ENCODE data around the gene AKAP9.
"Not testable (repeated sequence)": the region's sequence is repeated elsewhere in the genome, so short reads cannot be mapped to it uniquely, and the experiment has no call there.

AKAP9 gene

GRCh38 chr7:91947948-91948347 lies 7.3 kb downstream of the AKAP9 start:
- DNase-seq, result no peak

GRCh38 chr7:91949221-91950009 lies 8.8 kb downstream of the AKAP9 start:
- no peak for DNase-seq

GRCh38 chr7:91953618-91954017 lies 13.0 kb downstream of the AKAP9 start:
- no peak for DNase-seq

- not testable (repeated sequence) for DNase-seq
Observed at GRCh38 chr7:91956464-91956863, 15.8 kb downstream of the AKAP9 start.

GRCh38 chr7:91957232-91957631 lies 16.6 kb downstream of the AKAP9 start:
- DNase-seq, result no peak

- no peak for DNase-seq
Observed at GRCh38 chr7:91957823-91958222, 17.2 kb downstream of the AKAP9 start.

- DNase-seq, result no peak
Observed at GRCh38 chr7:91959023-91959422, 18.4 kb downstream of the AKAP9 start.

GRCh38 chr7:91961816-91962215 lies 21.2 kb downstream of the AKAP9 start:
- DNase-seq, result no peak

GRCh38 chr7:91962419-91962818 lies 21.8 kb downstream of the AKAP9 start:
- DNase-seq, result no peak

- not testable (repeated sequence) for DNase-seq
Observed at GRCh38 chr7:91967513-91967912, 26.9 kb downstream of the AKAP9 start.

- DNase-seq, result no peak
Observed at GRCh38 chr7:91973639-91974038, 33.0 kb downstream of the AKAP9 start.

- no peak for DNase-seq
Observed at GRCh38 chr7:91974066-91974465, 33.4 kb downstream of the AKAP9 start.

GRCh38 chr7:91976743-91977142 lies 36.1 kb downstream of the AKAP9 start:
- no peak for DNase-seq

GRCh38 chr7:91979590-91979989 lies 38.9 kb downstream of the AKAP9 start:
- no peak for DNase-seq

GRCh38 chr7:91982352-91982751 lies 41.7 kb downstream of the AKAP9 start:
- DNase-seq, result not testable (repeated sequence)

- DNase-seq, result no peak
Observed at GRCh38 chr7:91988213-91988612, 47.6 kb downstream of the AKAP9 start.

- DNase-seq, result no peak
Observed at GRCh38 chr7:91993976-91994375, 53.3 kb downstream of the AKAP9 start.

GRCh38 chr7:91995391-91996105 lies 54.9 kb downstream of the AKAP9 start:
- DNase-seq, result no peak

- DNase-seq, result no peak
Observed at GRCh38 chr7:91999631-92000565, 59.2 kb downstream of the AKAP9 start.

GRCh38 chr7:92002720-92003119 lies 62.1 kb downstream of the AKAP9 start:
- DNase-seq, result no peak

GRCh38 chr7:92006046-92006445 lies 65.4 kb downstream of the AKAP9 start:
- no peak for DNase-seq

- DNase-seq, result no peak
Observed at GRCh38 chr7:92010215-92010614, 69.6 kb downstream of the AKAP9 start.

- DNase-seq, result no peak
Observed at GRCh38 chr7:92013611-92014010, 72.9 kb downstream of the AKAP9 start.

Data from activated CD4-positive, alpha-beta T cell treated with anti-CD3 and anti-CD28 coated beads for 1 hour (primary cell).